ENCODE results near the gene WT1.
"Not testable (repeated sequence)": the region's sequence is repeated elsewhere in the genome, so short reads cannot be mapped to it uniquely, and the experiment has no call there.

The WT1 gene

DNA sequence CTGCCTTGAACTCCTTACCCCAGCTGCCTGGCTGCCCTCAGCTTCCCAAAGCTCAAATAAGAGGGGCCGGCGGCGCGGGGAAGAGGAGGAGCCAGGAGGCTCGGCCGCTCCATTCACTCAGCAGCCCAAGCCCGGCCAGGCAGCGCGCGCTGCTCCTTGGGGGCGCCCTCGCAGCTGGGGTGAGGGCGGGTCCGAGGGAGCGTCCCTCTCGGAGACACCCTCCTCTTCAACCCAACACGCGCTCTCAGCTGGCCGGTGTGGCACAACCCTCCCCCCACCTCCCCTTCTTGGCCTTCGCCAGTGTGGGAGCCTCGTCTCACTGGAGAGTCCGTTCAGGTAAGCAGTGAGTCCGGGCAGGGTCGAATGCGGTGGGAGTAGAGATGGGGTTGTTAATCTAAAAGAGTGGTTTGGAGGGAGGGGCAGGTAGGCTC, at the start of gene WT1:
TSS of gene WT1 (minus strand) at position 29 of the 431 bp plus-strand sequence.
- DNase-seq (ENCODE audit: low read depth in 2 of 2) = no peak

DNA sequence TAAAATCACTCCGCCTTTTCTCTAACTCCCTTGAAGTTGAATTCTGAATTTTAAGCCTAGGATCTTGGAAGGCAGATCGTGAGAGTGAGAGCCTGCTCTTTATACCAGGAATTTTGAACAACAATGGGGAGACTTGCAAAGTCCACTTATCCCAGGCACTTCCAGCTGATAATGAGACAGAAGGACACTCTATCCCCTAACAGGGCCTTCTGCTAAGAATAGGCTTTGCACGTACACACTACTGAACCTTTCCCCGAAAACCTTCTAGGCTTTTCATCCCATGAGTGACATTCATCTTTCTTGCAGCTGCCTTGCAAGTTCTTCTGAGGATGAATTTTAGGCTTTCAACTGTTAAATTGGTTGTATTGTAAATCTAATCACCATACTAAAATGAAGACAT, 44.0 kb upstream of the WT1 start:
- DNase-seq (ENCODE audit: low read depth in 2 of 2) = no peak

DNA sequence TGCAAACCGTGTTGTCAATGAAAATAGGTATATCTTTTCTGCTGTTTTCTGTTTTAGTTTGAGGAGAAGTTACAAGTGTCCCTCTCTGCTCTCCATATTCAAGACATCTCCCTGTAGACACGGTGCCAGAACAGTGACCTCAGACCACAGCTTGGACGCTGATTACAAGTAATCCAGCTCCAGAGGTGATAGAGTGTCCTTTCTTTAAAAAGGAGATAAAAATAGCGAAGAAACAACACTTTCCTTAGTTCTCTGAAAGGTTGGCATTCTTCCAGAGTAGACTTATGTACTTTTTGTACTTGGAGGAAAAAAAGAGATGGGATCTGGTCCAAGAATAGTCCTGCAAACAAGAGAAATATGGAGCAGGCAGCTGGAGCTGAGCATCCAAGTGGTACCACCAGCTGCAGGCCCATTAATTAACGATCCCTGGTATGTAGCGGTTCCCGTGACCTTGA, 43.0 kb upstream of the WT1 start:
- DNase-seq (ENCODE audit: low read depth in 2 of 2) = no peak

DNA sequence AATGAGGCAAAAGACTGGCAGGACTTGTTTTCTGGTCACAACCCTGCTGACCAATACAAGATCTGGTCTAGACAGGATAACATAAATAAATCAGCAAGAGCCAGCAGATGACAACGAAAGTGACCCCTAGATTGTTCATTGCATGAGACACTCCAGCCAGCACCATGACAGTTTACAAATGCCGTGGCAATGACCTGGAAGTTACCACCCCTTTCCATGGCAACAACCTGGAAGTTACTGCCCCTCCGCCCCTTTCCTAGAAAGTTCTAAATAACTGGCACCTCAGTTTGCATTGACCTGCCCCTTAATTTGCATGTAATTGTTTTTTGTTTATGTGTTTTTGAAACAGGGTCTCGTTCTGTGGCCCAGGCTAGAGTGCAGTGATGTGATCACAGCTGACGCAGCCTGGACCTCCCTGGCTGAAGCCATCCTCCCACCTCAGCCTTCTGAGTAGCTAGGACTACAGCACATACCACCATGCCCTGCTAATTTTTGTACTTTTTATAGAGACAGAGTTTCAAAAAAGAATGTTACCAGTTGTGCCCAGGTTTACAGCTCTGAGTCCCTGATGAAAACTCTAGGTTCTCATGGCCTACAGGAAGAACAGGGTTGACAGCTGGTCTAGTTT, 38.1 kb upstream of the WT1 start:
- no peak for DNase-seq (ENCODE audit: low read depth in 2 of 2)

DNA sequence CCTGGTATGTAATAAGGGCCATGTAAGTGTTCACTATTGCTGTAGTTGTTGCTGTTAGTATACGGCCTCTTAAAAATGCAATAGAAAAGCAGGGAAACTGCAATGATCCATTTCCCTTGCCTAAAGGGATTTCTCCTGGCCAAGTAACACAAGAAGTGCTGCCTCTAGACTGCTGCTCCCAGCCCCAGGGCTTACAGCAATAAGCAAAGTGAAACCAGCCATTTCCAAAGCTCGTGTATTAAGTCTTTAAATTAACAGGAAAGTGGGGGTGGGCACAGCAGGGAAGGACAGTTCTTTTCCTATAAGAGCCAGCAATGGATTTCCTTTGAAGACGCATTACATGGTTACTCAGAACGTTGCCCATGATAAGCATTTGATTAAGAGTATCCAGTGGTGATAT, 36.9 kb upstream of the WT1 start:
- no peak for DNase-seq (ENCODE audit: low read depth in 2 of 2)

DNA sequence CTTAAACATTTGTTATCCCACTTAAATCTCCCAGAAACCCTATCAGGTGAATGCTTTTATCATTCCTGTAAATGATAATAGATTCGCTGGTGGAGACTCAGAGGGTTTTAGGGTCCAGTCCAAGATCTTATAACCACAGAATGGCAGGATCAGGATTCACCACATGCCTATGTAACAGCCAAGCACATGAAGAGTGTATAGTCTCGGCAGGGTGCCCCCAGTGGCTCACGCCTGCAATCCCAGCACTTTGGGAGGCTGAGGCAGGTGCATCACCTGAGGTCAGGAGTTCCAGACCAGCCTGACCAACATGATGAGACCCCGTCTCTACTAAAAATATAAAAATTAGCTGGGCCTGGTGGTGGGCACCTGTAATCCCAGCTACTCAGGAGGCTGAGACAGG, 36.2 kb upstream of the WT1 start:
- DNase-seq (ENCODE audit: low read depth in 2 of 2) = not testable (repeated sequence)

DNA sequence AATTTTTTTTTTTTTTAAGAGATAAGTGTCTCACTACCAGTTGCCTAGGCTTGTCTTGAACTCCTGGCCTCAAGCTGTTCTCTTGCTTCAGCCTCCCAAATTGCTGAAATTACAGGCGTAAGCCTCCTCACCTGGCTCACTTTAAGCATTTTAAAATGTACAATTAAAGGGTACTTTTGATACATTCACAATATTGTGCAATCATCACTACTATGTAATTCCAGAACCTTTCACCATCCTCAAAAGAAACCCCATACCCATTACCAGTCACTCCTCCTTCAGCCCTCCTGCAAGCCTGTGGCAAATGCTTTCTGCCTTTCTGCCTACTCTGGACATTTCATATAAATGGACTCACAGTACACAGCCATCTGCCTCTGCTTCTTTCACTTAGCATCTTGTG, 34.5 kb upstream of the WT1 start:
- DNase-seq (ENCODE audit: low read depth in 2 of 2) = no peak

DNA sequence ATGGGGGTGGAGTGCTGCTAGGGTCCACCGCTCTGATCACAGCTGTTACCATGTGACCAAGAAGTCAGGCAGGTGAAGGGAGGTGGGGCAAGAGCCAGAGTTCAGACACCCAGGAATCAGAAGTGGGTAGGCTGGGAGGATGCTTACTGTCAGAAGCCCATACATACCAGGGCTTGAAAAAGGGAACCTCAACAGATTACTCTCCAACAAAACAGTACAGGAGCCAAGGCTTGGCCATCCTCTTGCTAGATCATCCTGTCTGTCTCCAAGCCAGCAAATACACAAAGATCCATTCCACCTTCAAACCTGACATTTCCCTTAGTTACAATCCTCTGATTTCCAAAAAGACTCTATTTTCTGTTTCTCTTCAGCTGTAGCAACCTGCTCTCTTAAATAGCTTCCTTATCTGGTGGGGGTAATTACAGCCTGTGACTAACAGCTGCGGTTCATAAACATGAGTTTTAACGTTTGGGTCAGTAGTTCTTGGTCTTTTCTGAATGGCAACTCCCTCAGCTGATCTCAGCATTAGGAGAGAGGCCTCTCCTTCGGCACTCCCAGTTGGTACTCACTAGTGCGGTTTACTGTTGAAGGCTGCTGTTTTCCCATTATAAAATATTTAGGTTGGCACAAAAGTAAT, 31.1 kb upstream of the WT1 start:
- DNase-seq (ENCODE audit: low read depth in 2 of 2) = no peak

DNA sequence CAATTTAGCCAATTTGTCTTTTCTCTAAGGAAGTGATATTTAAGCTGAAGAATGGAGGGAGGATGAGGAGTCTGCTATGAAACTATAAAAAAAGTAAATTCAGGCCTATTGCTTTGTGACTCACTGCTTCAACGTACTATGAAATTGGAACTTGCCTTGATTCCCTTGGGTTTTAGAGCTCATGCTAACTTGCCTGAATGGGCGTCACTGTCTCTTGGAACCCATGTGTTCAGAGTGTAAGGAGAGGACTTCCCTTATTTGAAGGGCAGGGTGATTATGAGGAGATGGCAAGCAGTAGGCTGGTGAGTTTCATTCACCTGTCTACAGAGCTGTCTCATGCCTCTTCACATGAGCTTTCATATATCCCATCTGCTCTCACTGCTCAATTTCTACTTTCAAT, 28.7 kb upstream of the WT1 start:
- DNase-seq (ENCODE audit: low read depth in 2 of 2) = no peak

DNA sequence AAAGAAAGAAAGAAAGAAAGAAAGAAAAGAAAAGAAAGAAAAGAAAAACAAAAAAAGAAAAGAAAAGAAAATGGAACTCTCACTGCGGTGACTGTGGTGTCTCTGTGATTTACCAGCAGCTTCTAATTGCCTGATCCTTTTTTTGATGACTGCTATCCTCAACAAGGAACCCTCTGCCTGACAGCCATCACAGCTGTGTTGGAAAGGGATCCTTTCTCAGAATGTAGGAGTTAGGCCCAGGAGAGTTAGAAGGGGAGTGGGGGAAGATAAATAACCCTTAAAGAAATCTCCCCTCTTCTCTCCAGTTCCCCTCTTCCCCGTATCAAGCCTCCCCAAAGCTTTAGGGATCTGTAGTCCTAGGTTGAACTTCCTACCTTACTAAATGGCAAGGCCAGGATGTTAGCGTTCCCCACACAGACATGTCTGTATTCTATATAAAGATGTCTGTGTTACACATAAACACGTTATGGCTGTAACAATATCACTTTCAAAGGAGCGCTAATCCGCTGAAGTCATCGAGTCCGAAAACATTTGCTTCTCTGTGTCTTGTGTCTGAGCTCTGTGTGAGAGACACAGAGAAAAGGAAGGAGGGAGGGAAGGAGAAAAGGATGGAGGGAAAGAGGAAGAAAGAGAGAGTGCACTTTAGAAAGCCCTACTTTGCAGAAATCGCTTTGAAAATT, 26.8 kb upstream of the WT1 start:
- DNase-seq (ENCODE audit: low read depth in 2 of 2) = no peak

DNA sequence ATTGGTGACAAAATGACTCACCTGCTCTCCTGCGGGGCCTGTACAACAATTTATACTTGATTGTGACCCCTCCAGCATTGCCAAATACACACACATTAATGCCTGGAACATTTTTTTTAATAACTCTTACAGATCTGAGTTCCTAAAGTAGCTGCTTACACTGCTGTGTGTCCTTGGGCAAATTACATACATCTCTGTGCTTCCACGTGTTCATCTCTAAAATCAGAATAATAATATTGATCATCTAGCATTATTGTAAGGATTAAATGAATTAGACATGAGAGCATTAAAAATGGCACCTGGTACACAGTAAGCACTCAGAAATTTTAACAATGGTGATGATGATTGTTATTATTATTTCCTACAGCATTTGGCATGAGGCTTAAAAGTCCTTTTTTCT, 21.5 kb upstream of the WT1 start:
- no peak for DNase-seq (ENCODE audit: low read depth in 2 of 2)

DNA sequence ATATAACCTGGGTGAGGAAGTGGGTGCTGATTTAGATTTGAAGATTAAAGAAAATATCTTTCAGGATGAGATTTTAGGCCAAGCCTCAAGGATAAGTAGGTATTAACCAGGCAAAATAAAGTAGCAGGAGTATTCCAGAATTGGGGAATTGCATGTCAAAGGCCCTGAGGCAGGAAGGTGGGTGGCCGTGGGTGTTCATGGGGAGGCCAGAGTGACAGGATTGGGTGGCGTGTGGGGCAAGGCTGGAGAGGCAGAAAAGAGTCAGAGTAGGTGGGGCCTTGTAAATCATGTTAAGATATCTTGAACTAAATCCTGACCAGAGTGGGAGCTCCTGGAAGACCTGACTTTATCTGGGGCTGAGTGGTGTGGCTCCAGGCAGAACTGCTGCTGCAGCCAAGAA, 19.7 kb upstream of the WT1 start:
- no peak for DNase-seq (ENCODE audit: low read depth in 2 of 2)

DNA sequence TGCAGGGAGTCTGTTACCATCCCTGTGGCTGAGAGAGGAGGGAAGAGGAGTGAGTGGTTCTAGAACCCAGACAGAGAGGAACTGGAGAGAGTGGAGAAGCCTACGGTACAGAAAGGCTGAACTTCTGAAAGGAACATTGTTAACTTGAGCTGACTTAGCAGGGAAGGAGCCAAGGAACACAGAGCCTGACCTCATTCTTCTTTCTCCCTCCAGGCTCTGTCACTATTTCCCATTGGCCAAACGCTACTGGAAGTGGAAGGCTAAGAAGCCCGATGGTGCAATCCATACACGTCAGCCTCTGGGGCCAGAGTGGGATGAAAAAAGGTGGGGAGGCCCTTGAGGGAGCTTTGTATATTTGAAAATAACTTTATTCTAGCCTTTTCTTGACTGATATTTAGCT, 16.5 kb upstream of the WT1 start:
- no peak for DNase-seq (ENCODE audit: low read depth in 2 of 2)

DNA sequence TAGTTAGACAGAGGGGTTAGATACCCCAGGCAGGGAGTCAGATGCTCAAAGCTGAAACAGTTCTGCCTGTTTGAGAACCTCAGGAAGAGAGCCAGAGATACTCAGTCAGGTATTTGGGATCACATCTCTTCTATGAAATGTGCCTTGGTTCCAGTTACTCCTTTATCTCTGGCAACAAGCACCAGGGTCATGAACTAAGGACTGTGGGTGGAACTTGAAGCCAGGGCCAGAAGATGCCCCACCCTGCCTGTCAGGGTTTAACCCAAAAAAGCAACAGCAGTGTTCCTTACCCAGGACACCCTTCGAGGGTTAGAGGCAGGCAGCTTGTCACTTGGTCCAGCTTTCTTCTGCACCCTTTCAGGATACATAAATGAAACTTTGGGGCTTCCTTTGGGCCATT, 15.0 kb upstream of the WT1 start:
- DNase-seq (ENCODE audit: low read depth in 2 of 2) = no peak

DNA sequence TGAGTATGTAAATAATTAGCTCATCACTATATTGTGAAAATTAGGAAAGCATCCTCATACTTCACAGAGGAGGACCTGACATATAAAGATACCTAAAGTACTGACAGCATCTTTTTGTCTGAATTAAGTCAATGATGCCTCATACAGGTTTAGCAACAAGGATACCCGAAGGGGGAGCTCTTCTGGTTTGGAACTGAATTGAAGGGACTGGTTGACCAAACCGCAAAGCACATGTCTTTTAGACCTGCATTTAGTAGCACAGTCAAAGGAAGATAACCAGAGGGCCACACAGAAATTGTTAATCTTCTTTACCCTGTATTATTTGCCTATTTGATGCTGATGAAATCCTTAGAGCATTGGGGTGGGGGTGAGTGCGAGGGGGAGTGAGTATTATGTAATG, 12.9 kb upstream of the WT1 start:
- DNase-seq (ENCODE audit: low read depth in 2 of 2) = no peak

DNA sequence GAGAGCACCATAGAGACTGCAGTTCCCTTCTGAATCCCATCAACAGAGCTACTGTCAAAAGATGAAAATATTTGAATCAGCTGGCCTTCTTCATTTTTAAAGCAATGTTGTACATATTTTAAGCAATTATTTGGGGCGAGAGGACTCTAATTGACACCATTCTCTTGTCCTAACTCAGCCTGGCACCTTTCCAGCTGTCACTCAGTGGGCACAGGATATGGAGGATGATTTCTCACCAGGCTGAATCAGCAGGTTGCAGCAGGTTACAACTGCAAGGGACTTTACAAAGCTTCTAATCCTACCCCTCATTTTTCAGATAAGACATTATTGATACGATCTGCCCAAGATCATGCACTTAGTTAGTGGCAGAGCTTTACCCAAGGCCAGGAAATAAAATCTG, 11.9 kb upstream of the WT1 start:
- no peak for DNase-seq (ENCODE audit: low read depth in 2 of 2)

DNA sequence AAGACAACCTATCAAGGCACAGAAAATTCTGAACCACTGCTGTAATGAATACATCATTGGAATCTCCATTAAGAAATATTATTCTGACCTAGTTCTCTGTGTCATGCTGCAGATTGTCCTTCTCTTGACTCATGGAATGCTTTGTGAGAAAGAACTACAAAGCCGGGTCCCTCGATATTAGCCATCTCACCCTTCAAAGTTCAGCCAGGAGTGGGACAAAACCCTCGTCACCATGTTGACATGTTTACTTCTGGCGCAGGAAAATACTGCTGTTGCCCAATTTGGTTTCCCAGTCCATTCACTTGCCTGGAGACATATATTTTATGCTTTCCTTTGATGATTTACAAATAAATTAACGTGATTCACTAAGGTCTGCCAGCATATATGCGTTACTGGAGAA, 10.9 kb upstream of the WT1 start:
- no peak for DNase-seq (ENCODE audit: low read depth in 2 of 2)

DNA sequence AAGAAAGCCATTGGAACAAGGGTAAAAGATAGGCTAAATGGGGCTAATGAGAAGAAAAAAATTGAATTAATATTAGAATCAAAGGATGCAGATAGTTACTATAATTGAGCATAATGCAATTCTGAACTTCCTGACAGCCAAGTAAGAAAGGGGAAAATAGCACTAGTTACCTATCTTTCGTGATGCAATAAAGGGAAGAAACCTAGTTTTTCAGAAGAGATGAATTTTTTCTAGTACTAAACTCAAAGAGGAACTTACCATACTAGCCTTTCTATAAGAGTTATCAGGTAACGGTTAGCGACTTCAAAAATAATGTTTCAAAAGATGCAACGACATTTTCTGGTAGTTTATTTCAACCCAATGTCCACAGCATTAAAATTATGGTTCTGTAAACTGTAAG, 8.8 kb upstream of the WT1 start:
- DNase-seq (ENCODE audit: low read depth in 2 of 2) = no peak

DNA sequence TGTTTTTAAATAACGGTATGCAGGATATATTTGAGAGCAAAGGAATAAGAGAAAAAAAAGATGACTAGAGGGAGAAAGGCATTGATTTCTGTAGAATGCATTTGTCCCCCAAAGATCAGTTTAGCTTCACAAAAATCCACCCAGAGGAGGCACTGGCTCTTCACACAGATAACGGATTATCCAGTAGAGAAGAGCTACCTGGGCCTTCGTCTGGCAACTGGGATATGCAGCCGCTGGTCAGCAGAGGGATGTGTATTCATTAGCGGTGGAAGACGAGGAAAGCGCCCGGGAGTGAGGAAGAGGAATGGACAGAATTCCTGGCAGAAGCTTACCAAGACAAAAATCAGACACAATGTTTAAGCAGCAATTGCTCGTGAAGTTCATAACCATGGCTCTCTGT, 5.6 kb upstream of the WT1 start:
- DNase-seq (ENCODE audit: low read depth in 2 of 2) = no peak

DNA sequence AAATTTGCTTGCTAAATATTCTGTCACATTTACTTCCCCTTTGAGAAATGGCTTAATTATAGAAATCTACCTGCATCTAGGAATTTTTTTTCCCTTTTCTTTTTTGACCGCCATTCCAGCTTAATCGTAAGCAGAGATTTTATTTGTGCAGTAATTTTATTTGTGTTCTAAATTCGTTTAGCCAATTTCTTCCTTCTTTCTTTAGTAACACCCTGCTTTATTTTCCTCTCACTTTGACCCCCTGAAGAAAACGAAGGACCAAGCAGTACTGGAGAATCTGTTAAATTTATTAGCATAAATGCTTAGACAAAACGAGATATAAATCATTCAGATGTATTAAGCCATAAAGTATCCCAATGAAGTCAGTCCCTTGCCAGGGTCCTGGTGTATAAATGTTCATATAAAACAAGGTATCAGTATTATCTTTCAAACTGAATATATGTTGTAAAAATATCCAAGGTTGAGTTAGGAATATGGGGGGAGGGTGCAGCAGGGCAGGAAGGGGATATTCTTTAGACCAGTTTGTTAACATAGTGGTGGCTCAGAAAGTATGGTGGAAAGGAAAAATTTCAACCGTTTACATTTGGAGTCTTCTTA, 5.1 kb upstream of the WT1 start:
- no peak for DNase-seq (ENCODE audit: low read depth in 2 of 2)

DNA sequence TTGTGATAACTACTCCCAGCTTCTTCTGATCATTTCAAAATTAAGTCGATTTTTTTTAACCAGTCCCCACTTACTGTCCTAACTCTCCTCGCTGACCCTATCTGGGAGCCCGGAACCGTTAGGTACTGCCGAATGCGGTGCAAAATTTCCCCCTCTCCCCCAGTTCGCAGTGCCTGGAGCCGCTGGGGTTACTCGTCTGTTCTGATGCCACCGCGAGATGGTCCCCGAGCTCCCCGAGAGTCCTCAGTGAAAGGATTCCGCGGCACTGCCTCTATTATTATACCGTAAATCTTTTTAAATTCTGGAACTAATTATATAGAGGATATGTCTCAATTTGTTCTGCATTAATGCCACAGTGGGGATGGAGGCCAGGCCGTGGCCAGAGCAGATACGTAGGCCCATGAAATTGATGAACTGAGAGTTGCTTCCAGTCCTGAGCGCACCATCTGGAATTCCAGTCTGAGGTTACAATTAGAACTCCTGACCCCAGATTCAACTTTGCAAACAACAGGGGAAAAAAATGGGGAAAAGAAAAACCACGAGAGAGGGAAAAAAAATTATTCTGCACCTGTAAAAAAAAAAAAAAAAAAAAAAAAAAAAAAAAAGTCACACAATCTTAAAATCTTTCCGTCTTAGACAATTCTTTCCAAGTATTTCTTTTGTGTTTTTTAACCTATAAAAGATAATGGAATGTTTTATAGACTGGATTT, 4.3 kb upstream of the WT1 start:
- DNase-seq (ENCODE audit: low read depth in 2 of 2) = no peak

DNA sequence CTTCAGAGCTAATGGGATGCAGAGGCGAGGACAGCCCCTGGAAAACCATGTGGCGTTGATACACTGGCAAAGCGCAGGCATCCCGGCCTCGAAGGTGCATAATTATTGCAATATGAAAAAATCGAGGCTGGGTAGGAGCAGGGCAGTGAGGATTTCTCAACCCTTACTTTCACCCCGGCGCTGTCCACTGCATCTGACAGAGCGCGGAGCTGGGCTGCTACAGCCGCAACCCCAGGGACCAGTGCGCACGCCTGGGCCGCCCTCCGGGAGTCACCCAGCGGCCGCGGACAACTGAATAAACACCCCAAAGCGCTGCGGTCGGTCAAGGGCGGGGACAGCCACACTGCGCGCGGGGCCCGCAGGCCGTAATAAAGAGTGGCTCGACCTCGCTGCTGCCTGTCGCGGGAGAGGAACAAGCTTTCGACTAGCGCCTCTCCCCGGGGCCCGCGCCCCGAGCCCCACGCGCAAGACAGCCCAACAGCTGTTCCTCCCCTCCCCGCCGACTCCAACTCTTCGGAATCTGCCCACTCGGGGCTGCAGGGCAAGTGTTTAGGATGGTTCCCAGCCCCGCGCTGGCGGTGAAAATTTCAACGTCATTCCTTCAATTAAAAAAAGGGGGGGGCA, 3.6 kb upstream of the WT1 start:
- no peak for DNase-seq (ENCODE audit: low read depth in 2 of 2)

Measured in stimulated activated CD8-positive, alpha-beta memory T cell treated with anti-CD3 and anti-CD28 coated beads, Interleukin-2, amount 100 ng/mL, for 48 hours (primary cell).